ENCODE measurements around the gene MTURN. TPM values are rescaled to one million over a fixed set of nuclear protein-coding genes. Genes with fewer than 3 reads are reported as not detected.

Gene MTURN
- total RNA-seq, 1 donor from 2014 or later = 126 TPM

Small RNAs within 50 kb of the gene (small RNA-seq; reads per million reads assigned to genes)
- gene RPS27P16 (ENCODE audit: low replicate concordance) = not detected

Other genes starting within 250 kb of the MTURN start
- gene SCRN1, start 145.2 kb upstream of the MTURN start, total RNA-seq = 36.0 TPM
- 23.7 TPM for gene FKBP14, start 108.3 kb upstream of the MTURN start, total RNA-seq
- gene PLEKHA8, start 106.6 kb upstream of the MTURN start, total RNA-seq = 14.4 TPM
- gene ZNRF2, start 149.6 kb downstream of the MTURN start, total RNA-seq = 26.4 TPM

Measured in tongue (tissue), 2 donors.